SK-N-SH (cell line): ENCODE data around the gene SNAP29. TPM values are rescaled to one million over a fixed set of nuclear protein-coding genes. Genes with fewer than 3 reads are reported as not detected.

Source experiments
- CTCF ChIA-PET: fragments of 300-600, 350-600 bp; formaldehyde crosslinking; extraction: SDS; loops from one replicate; lab custom pipeline; 2021; lab: Yijun Ruan, JAX
- POLR2A ChIA-PET: fragments of 350-600 bp; sonication (Branson Sonifier 250); formaldehyde crosslinking; extraction: SDS; loops from one replicate; lab custom pipeline; 2020; ENCODE audit warnings: antibody characterized with exemption, inconsistent platforms; lab: Yijun Ruan, JAX
- DNase-seq: peaks from one replicate; pipeline ENCODE4 v3.0.0; 2012
- H2AFZ ChIP-seq: fragments of 200-600 bp; sonication (generic); 2 replicates; pipeline ENCODE4 v1.8.1; 2016; ENCODE audit warnings: antibody characterized with exemption, mild to moderate bottlenecking, low read depth
- H3F3A ChIP-seq: fragments of 200-600 bp; sonication (generic); replicated peaks from 2 replicates; pipeline ENCODE3; 2016; ENCODE audit warnings: antibody characterized with exemption, mild to moderate bottlenecking; ENCODE audit not compliant: insufficient read depth
- H3K27ac ChIP-seq, 2 experiments: fragments of 200-500 bp in 1 of 2; fragments of 200-600 bp in 1 of 2; sonication (Bioruptor generic) in 1 of 2; sonication (generic), shearing (Covaris generic) in 1 of 2; 2 replicates each; pipeline versions ENCODE4 v1.5.1 to v1.6.1; 2014 to 2016; ENCODE audit warnings: low read depth in 2 of 2, inconsistent platforms in 1 of 2, low read length in 1 of 2, mild to moderate bottlenecking in 1 of 2, mixed read lengths in 1 of 2
- H3K27me3 ChIP-seq: fragments of 200-600 bp; sonication (generic), shearing (Covaris generic); 2 replicates; pipeline ENCODE4 v1.6.1; 2016; ENCODE audit warnings: mixed run types; ENCODE audit not compliant: insufficient read depth
- H3K36me3 ChIP-seq, 2 experiments: fragments of 200-500 bp in 1 of 2; fragments of 200-600 bp in 1 of 2; sonication (Bioruptor generic) in 1 of 2; sonication (generic) in 1 of 2; replicated peaks in 1 of 2; 2 replicates each; pipeline versions ENCODE3 to v1.5.1; 2014 to 2016; ENCODE audit warnings: low read length in 1 of 2, mild to moderate bottlenecking in 1 of 2; ENCODE audit not compliant: insufficient read depth in 2 of 2, control insufficient read depth in 1 of 2
- H3K4me1 ChIP-seq, 2 experiments: fragments of 200-500 bp in 1 of 2; fragments of 200-600 bp in 1 of 2; sonication (Bioruptor generic) in 1 of 2; sonication (generic), shearing (Covaris generic) in 1 of 2; 2 replicates each; pipeline versions ENCODE4 v1.5.1 to v1.6.1; 2014 to 2016; ENCODE audit warnings: low read depth in 1 of 2, low read length in 1 of 2, mixed run types in 1 of 2; ENCODE audit not compliant: insufficient read depth in 2 of 2, control insufficient read depth in 1 of 2
- H3K4me2 ChIP-seq: fragments of 200-600 bp; sonication (generic), shearing (Covaris generic); 2 replicates; pipeline ENCODE4 v1.6.1; 2017; ENCODE audit warnings: mixed run types
- H3K4me3 ChIP-seq, 2 experiments: fragments of 200-500 bp in 1 of 2; fragments of 200-600 bp in 1 of 2; sonication (Bioruptor generic) in 1 of 2; sonication (generic), shearing (Covaris generic) in 1 of 2; 2 replicates each; pipeline versions ENCODE4 v1.5.1 to v1.8.1; 2014 to 2016; ENCODE audit warnings: low read depth in 2 of 2, inconsistent platforms in 1 of 2, low read length in 1 of 2, mild to moderate bottlenecking in 1 of 2, mixed read lengths in 1 of 2, moderate library complexity in 1 of 2
- H3K79me2 ChIP-seq: fragments of 200-600 bp; sonication (generic); 2 replicates; pipeline ENCODE4 v1.8.1; 2017; ENCODE audit warnings: mild to moderate bottlenecking; ENCODE audit not compliant: insufficient read depth
- H3K9ac ChIP-seq: fragments of 200-600 bp; sonication (generic); 2 replicates; pipeline ENCODE4 v1.6.1; 2017; ENCODE audit warnings: mixed run types
- H3K9me2 ChIP-seq: fragments of 200-600 bp; sonication (generic); 2 replicates; pipeline ENCODE4 v1.6.1; 2017; ENCODE audit warnings: mixed run types
- H3K9me3 ChIP-seq: fragments of 200-600 bp; sonication (generic); 2 replicates; pipeline ENCODE4 v1.6.1; 2017; ENCODE audit warnings: mixed run types, mild to moderate bottlenecking, moderate library complexity
- H4K20me1 ChIP-seq: fragments of 200-600 bp; sonication (generic); 2 replicates; pipeline ENCODE4 v1.6.1; 2017; ENCODE audit warnings: mild to moderate bottlenecking, mixed run types; ENCODE audit not compliant: insufficient read depth
- EP300 ChIP-seq, 2 experiments: IDR thresholded peaks; 2 replicates each; pipeline versions ENCODE4 v1.4.0 to v1.6.1; 2012; ENCODE audit warnings: borderline replicate concordance in 1 of 2, low read depth in 1 of 2, low read length in 1 of 2
- GABPA ChIP-seq: IDR thresholded peaks from 2 replicates; pipeline ENCODE4 v1.4.0; 2012; ENCODE audit warnings: low read depth, mild to moderate bottlenecking
- GATA2 ChIP-seq: sonication (generic); formaldehyde crosslinking; IDR thresholded peaks from 2 replicates; pipeline ENCODE4 v1.5.0; 2020; ENCODE audit warnings: mild to moderate bottlenecking, missing genetic modification reagents
- IRF3 ChIP-seq: fragments of 150-350 bp; IDR thresholded peaks from 2 replicates; pipeline ENCODE4 v1.6.1; 2016; ENCODE audit warnings: mild to moderate bottlenecking, low read depth, low read length
- NFIC ChIP-seq: IDR thresholded peaks from 2 replicates; pipeline ENCODE4 v1.4.0; 2012; ENCODE audit warnings: borderline replicate concordance
- RCOR1 ChIP-seq: fragments of 150-350 bp; IDR thresholded peaks from 2 replicates; pipeline ENCODE4 v1.6.1; 2017; ENCODE audit warnings: antibody characterized with exemption, low read length
- SIN3A ChIP-seq: IDR thresholded peaks from 2 replicates; pipeline ENCODE4 v1.6.1; 2012; ENCODE audit warnings: low read depth, mild to moderate bottlenecking, low read length, moderate library complexity, borderline replicate concordance
- SMC3 ChIP-seq: IDR thresholded peaks from 2 replicates; pipeline ENCODE4 v1.6.1; 2012; ENCODE audit warnings: low read depth, low read length, improper control_type of control experiment
- TAF1 ChIP-seq: IDR thresholded peaks from 2 replicates; pipeline ENCODE4 v1.6.1; 2012; ENCODE audit warnings: low read depth, mild to moderate bottlenecking, low read length, moderate library complexity, borderline replicate concordance
- USF2 ChIP-seq: fragments of 150-350 bp; IDR thresholded peaks from 2 replicates; pipeline ENCODE4 v1.6.1; 2017; ENCODE audit warnings: antibody characterized with exemption, low read length, low read depth, borderline replicate concordance
- whole genome bisulfite sequencing: methylation state at CpG from one replicate; pipeline ENCODE4 v1.1.6; 2017; ENCODE audit warnings: low lambda C conversion rate; 5-methylcytosine and 5-hydroxymethylcytosine counted together
- polyA plus RNA-seq, 3 experiments: library from polyadenylated mRNA; depleted of rRNA; stranded (reverse); fragments of >200 nt; gene quantifications; 2 replicates each; pipeline ENCODE4 v1.2.3, GENCODE V29; 2012
- TF ChIP-seq, protein P1 (sequence below): fragments of 200-600 bp; sonication (generic); IDR thresholded peaks from 2 replicates; pipeline ENCODE4 v1.6.1; 2017; ENCODE audit warnings: antibody characterized with exemption, mild to moderate bottlenecking, moderate library complexity
- TF ChIP-seq, protein P2 (sequence below): IDR thresholded peaks from 2 replicates; pipeline ENCODE4 v1.4.0; 2012; ENCODE audit warnings: low read depth, borderline replicate concordance

SNAP29 gene
- polyA plus RNA-seq, 1 of the 3 experiments (the other 2 are of a cell fraction) = 37.3 TPM

DNA sequence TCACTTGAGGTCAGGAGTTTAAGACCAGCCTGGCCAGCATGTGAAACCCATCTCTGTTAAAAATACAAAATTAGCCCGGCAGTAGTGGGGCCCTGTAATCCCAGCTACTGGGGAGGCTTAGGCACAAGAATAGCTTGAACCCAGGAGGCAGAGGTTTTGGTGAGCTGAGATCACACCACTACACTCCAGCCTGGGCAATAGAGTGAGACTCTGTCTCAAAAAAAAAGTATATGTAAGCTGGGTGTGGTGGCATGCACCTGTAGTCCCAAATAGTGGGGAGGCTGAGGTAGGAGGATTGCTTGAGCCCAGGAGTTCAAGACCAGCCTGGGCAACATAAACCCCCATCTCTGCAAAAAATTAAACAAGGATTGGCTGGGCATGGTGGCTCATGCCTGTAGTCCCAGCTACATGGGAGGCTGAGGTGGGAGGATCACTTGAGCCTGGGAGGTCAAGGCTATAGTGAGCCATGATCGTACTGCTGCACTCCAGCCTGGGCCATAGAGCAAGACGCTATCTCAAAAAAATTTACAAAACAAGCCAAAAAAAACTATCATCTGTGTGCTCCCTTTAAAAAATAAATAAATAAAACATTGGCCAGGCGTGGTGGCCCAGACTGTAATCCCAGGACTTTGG is 69.2 kb downstream of the SNAP29 start:
- H3K9me2 ChIP-seq = no peaks in the 10 kb centered on the region
- 98% methylated on average over 4 of the region's 4 CpGs for WGBS
- no peak overlapping the region for H2AFZ ChIP-seq
- H3K27ac ChIP-seq = no peak overlapping the region
- H3K9ac ChIP-seq = no peak overlapping the region
- H4K20me1 ChIP-seq = peaks cover 94% of the 10 kb centered on the region
- peaks cover 100% of the 10 kb centered on the region for H3K79me2 ChIP-seq
- no peaks in the 10 kb centered on the region for H3K9me3 ChIP-seq
- no peak for TF ChIP-seq RCOR1
- TF ChIP-seq EP300 (IDR thresholded peaks at IDR 0.05; ENCODE audit: borderline replicate concordance in 1 of 2, low read depth in 1 of 2, low read length in 1 of 2) = no peak
- TF ChIP-seq, protein P1, sequence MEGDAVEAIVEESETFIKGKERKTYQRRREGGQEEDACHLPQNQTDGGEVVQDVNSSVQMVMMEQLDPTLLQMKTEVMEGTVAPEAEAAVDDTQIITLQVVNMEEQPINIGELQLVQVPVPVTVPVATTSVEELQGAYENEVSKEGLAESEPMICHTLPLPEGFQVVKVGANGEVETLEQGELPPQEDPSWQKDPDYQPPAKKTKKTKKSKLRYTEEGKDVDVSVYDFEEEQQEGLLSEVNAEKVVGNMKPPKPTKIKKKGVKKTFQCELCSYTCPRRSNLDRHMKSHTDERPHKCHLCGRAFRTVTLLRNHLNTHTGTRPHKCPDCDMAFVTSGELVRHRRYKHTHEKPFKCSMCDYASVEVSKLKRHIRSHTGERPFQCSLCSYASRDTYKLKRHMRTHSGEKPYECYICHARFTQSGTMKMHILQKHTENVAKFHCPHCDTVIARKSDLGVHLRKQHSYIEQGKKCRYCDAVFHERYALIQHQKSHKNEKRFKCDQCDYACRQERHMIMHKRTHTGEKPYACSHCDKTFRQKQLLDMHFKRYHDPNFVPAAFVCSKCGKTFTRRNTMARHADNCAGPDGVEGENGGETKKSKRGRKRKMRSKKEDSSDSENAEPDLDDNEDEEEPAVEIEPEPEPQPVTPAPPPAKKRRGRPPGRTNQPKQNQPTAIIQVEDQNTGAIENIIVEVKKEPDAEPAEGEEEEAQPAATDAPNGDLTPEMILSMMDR = no peak
- TF ChIP-seq TAF1 = no peak
- TF ChIP-seq SIN3A = no peak
- TF ChIP-seq NFIC = no peak
- no peak for TF ChIP-seq GABPA
- no peak for TF ChIP-seq USF2
- no peak for TF ChIP-seq GATA2 (CRISPR knock-in tag)
- no peak for TF ChIP-seq SMC3
- TF ChIP-seq IRF3 = no peak
- TF ChIP-seq, protein P2, sequence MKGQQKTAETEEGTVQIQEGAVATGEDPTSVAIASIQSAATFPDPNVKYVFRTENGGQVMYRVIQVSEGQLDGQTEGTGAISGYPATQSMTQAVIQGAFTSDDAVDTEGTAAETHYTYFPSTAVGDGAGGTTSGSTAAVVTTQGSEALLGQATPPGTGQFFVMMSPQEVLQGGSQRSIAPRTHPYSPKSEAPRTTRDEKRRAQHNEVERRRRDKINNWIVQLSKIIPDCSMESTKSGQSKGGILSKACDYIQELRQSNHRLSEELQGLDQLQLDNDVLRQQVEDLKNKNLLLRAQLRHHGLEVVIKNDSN = no peak
- no peaks in the 10 kb centered on the region for H3K4me1 ChIP-seq
- DNase-seq = no peak
- no peak overlapping the region for H3K4me3 ChIP-seq
- CTCF ChIA-PET = interaction anchor here (0.8 to 1.9 kb wide), 4 partner anchors 8 to 33 kb away, joined by 3 to 5 read pairs (median 4); partner anchors contain the start of gene CRKL
- no peak overlapping the region for H3K4me2 ChIP-seq
- no peaks in the 10 kb centered on the region for H3K27me3 ChIP-seq
- H3K36me3 ChIP-seq = peaks cover 3 to 11% of the 10 kb centered on the region in 2 experiments
- POLR2A ChIA-PET = no interaction called here
- peaks cover 3% of the 10 kb centered on the region for H3F3A ChIP-seq
